HL-60 (cell line): Measurements from ENCODE around the gene RPA1.

Experiments
- DNase-seq, 2 experiments: peaks; one replicate each; pipeline ENCODE4 v3.0.0-alpha.2; 2010 to 2020; ENCODE audit warnings: low read depth in 1 of 2, low spot score in 1 of 2
- H3K27ac ChIP-seq: fragments of 250-450 bp; sonication (Bioruptor Pico); replicated peaks from 2 replicates; pipeline ENCODE4 v1.5.1; 2020; ENCODE audit warnings: mild to moderate bottlenecking, moderate library complexity
- H3K27me3 ChIP-seq: fragments of 250-450 bp; sonication (Bioruptor Pico); 2 replicates; pipeline ENCODE4 v1.5.1; 2021; ENCODE audit warnings: mild to moderate bottlenecking, moderate library complexity; ENCODE audit not compliant: insufficient read depth, poor library complexity, severe bottlenecking
- H3K4me3 ChIP-seq: replicated peaks from 2 replicates; pipeline ENCODE4 v1.5.1; 2011; ENCODE audit warnings: mild to moderate bottlenecking, control low read depth, low read length; ENCODE audit not compliant: insufficient read depth
- CTCF ChIP-seq: IDR thresholded peaks from one replicate; pipeline ENCODE4 v1.5.1; 2011; ENCODE audit warnings: low read length, control low read depth, inconsistent platforms; ENCODE audit not compliant: insufficient read depth
- GABPA ChIP-seq: IDR thresholded peaks from 2 replicates; pipeline ENCODE4 v1.6.1; 2012; ENCODE audit warnings: low read depth
- POLR2AphosphoS5 ChIP-seq: IDR thresholded peaks from 2 replicates; pipeline ENCODE4 v1.6.1; 2012; ENCODE audit warnings: low read depth
- SPI1 ChIP-seq: IDR thresholded peaks from 2 replicates; pipeline ENCODE4 v1.6.1; 2012; ENCODE audit warnings: low read depth, mild to moderate bottlenecking, borderline replicate concordance
- TF ChIP-seq, protein P1 (sequence below): IDR thresholded peaks from 2 replicates; pipeline ENCODE4 v1.6.1; 2012; ENCODE audit warnings: low read depth; ENCODE audit not compliant: insufficient replicate concordance

RPA1 gene

DNA sequence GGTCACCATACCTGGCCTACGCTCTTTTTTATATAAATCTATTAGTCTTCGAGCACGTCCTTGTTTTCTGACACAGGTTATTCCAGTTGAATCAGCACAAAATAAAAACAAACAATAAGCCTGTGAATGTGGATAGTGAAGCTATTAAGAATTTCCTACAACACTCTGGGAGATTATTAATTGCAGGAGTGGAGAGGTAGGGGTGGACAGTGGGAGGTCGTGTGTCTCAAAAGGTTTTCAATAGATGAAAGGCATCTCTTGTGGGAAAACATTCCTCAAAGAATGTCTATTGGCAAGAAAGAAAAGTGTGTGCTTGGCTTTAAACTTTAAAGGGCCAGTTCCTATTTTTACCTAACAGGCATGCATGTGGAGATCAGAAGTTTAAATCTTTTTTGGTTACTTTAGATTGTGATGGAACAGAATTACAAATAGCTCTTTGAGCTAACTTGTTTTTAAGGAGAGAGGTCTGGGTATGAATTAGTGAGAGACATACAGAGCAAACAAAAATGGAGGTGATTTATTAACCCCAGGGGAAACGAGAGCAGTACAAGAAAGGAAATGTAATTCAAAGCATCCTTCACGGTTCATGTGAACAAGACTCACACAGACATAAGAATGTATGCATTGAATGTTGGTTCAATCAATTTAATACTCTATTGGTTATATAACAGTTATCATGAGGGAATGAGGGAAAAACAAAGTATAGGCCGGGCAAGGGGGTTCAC is 9.1 kb upstream of the RPA1 start:
- no peak for DNase-seq
- no peak overlapping the region for H3K4me3 ChIP-seq
- no peak overlapping the region for H3K27ac ChIP-seq
- TF ChIP-seq SPI1 (no peak), GABPA (no peak)
- TF ChIP-seq, protein P1, sequence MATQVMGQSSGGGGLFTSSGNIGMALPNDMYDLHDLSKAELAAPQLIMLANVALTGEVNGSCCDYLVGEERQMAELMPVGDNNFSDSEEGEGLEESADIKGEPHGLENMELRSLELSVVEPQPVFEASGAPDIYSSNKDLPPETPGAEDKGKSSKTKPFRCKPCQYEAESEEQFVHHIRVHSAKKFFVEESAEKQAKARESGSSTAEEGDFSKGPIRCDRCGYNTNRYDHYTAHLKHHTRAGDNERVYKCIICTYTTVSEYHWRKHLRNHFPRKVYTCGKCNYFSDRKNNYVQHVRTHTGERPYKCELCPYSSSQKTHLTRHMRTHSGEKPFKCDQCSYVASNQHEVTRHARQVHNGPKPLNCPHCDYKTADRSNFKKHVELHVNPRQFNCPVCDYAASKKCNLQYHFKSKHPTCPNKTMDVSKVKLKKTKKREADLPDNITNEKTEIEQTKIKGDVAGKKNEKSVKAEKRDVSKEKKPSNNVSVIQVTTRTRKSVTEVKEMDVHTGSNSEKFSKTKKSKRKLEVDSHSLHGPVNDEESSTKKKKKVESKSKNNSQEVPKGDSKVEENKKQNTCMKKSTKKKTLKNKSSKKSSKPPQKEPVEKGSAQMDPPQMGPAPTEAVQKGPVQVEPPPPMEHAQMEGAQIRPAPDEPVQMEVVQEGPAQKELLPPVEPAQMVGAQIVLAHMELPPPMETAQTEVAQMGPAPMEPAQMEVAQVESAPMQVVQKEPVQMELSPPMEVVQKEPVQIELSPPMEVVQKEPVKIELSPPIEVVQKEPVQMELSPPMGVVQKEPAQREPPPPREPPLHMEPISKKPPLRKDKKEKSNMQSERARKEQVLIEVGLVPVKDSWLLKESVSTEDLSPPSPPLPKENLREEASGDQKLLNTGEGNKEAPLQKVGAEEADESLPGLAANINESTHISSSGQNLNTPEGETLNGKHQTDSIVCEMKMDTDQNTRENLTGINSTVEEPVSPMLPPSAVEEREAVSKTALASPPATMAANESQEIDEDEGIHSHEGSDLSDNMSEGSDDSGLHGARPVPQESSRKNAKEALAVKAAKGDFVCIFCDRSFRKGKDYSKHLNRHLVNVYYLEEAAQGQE: no peak
- H3K27me3 ChIP-seq: no peaks in the 10 kb centered on the region

- Histone ChIP-seq H3K4me3 (peak overlapping the region; percentile 68), H3K27me3 (no peaks in the 10 kb centered on the region), H3K27ac (peak overlapping the region; percentile 57)
- DNase-seq: peak in 1 of 2 experiments; percentile 1
- TF ChIP-seq SPI1: no peak
- TF ChIP-seq GABPA: no peak
- no peak for TF ChIP-seq CTCF
- TF ChIP-seq, protein P1: no peak
- TF ChIP-seq POLR2AphosphoS5: no peak
These were observed 601 bp upstream of the RPA1 start for GRCh38 chr17:1829216-1829591.

- peak overlapping the region; percentile 71 for H3K27ac ChIP-seq
- H3K4me3 ChIP-seq: peak overlapping the region; percentile 68
- TF ChIP-seq CTCF: no peak
- no peak for TF ChIP-seq POLR2AphosphoS5
- TF ChIP-seq, protein P1: no peak
- TF ChIP-seq SPI1: peak; percentile 28; the same call in 1 of the 2 replicates
- DNase-seq: peak in 1 of 2 experiments; percentile 15
- no peaks in the 10 kb centered on the region for H3K27me3 ChIP-seq
These were observed 483 bp downstream of the RPA1 start for GRCh38 chr17:1830288-1830687.
